Liver (tissue), 9 donors: ENCODE data around the gene NR4A2. TPM values are rescaled to one million over a fixed set of nuclear protein-coding genes. Genes with fewer than 3 reads are reported as not detected.

ENCODE experiments used
- DNase-seq: peaks from one replicate; pipeline ENCODE4 v3.0.0-alpha.2; 2017; ENCODE audit warnings: low spot score
- H3K27ac ChIP-seq, 2 donors: one replicate each; pipeline ENCODE4 v1.7.0; 2013; ENCODE audit warnings: inconsistent platforms in 2 of 2, low read length in 2 of 2, control low read depth in 1 of 2, low read depth in 1 of 2, mild to moderate bottlenecking in 1 of 2
- H3K27me3 ChIP-seq, 4 donors: one replicate each; pipeline versions ENCODE4 v1.6.1 to v1.7.0; 2013; ENCODE audit warnings: low read length in 3 of 4, inconsistent platforms in 1 of 4, mild to moderate bottlenecking in 1 of 4, moderate library complexity in 1 of 4; ENCODE audit not compliant: control insufficient read depth in 4 of 4, insufficient read depth in 4 of 4
- H3K36me3 ChIP-seq, 4 donors: one replicate each; pipeline versions ENCODE4 v1.6.1 to v1.7.0; 2013; ENCODE audit warnings: low read length in 3 of 4, mild to moderate bottlenecking in 3 of 4, low read depth in 1 of 4, moderate library complexity in 1 of 4; ENCODE audit not compliant: control insufficient read depth in 4 of 4, insufficient read depth in 3 of 4
- H3K4me1 ChIP-seq, 4 donors: one replicate each; pipeline versions ENCODE4 v1.6.1 to v1.7.0; 2013; ENCODE audit warnings: low read length in 3 of 4, mild to moderate bottlenecking in 3 of 4, moderate library complexity in 1 of 4; ENCODE audit not compliant: control insufficient read depth in 4 of 4, insufficient read depth in 4 of 4
- H3K4me3 ChIP-seq, 3 donors: one replicate each; pipeline versions ENCODE4 v1.6.1 to v1.7.0; 2013; ENCODE audit warnings: low read length in 3 of 3, control low read depth in 1 of 3, low read depth in 1 of 3, mild to moderate bottlenecking in 1 of 3
- H3K9ac ChIP-seq, 2 donors: one replicate each; pipeline ENCODE4 v1.7.0; 2013; ENCODE audit warnings: low read length in 2 of 2, mild to moderate bottlenecking in 2 of 2, moderate library complexity in 2 of 2, control low read depth in 1 of 2, low read depth in 1 of 2
- H3K9me3 ChIP-seq, 4 donors: one replicate each; pipeline versions ENCODE4 v1.6.1 to v1.7.0; 2013; ENCODE audit warnings: low read length in 3 of 4; ENCODE audit not compliant: control insufficient read depth in 4 of 4
- EGR1 ChIP-seq, 2 donors: IDR thresholded peaks; 2 replicates each; pipeline ENCODE4 v1.6.1; 2016 to 2018; ENCODE audit warnings: antibody characterized with exemption in 2 of 2, low read depth in 2 of 2
- FOXA1 ChIP-seq: IDR thresholded peaks from 2 replicates; pipeline ENCODE4 v1.6.1; 2016; ENCODE audit warnings: antibody characterized with exemption
- FOXA2 ChIP-seq: IDR thresholded peaks from 2 replicates; pipeline ENCODE4 v1.6.1; 2016; ENCODE audit warnings: antibody characterized with exemption
- HNF4A ChIP-seq, 2 donors: conservative IDR thresholded peaks; 2 replicates each; pipeline ENCODE4 v1.6.1; 2016; ENCODE audit warnings: antibody characterized with exemption in 2 of 2, mild to moderate bottlenecking in 2 of 2
- HNF4G ChIP-seq: IDR thresholded peaks from 2 replicates; pipeline ENCODE4 v1.6.1; 2016; ENCODE audit warnings: antibody characterized with exemption
- JUND ChIP-seq, 2 donors: IDR thresholded peaks; 2 replicates each; pipeline ENCODE4 v1.6.1; 2016; ENCODE audit warnings: antibody characterized with exemption in 2 of 2
- NR2F2 ChIP-seq: IDR thresholded peaks from 2 replicates; pipeline ENCODE4 v1.6.1; 2016; ENCODE audit warnings: antibody characterized with exemption
- RAD21 ChIP-seq, 2 donors: IDR thresholded peaks; 2 replicates each; pipeline ENCODE4 v1.6.1; 2016; ENCODE audit warnings: antibody characterized with exemption in 2 of 2, mild to moderate bottlenecking in 2 of 2
- SP1 ChIP-seq: IDR thresholded peaks from 2 replicates; pipeline ENCODE4 v1.6.1; 2018; ENCODE audit warnings: antibody characterized with exemption, mild to moderate bottlenecking
- TAF1 ChIP-seq: conservative IDR thresholded peaks from 2 replicates; pipeline ENCODE4 v1.6.1; 2016; ENCODE audit warnings: antibody characterized with exemption, mild to moderate bottlenecking
- YY1 ChIP-seq: IDR thresholded peaks from 2 replicates; pipeline ENCODE4 v1.6.1; 2016; ENCODE audit warnings: antibody characterized with exemption, mild to moderate bottlenecking
- WGBS: extraction: QIAGEN DNeasy Blood & Tissue Kit; methylation state at CpG from one replicate; pipeline ENCODE4 v1.1.7; 2013; 5-methylcytosine and 5-hydroxymethylcytosine counted together
- polyA plus RNA-seq, 2 donors: library from polyadenylated mRNA; stranded (reverse) in 1 of 2; unstranded in 1 of 2; fragments of 200-250 nt in 1 of 2; fragments of >200 nt in 1 of 2; fragmentation: Nextera tagmentation in 1 of 2; extraction: Ambion mirVana in 1 of 2; gene quantifications; one replicate each; pipeline versions ENCODE4 v1.2.1 to v1.2.3, GENCODE V29; 2013 to 2015
- total RNA-seq, 2 donors: library from RNA; depleted of rRNA; stranded (reverse); fragments of >200 nt; gene quantifications; one replicate each; pipeline ENCODE4 v1.2.3, GENCODE V29; 2014
- TF ChIP-seq, protein P1 (sequence below): IDR thresholded peaks from 2 replicates; pipeline ENCODE4 v1.6.1; 2016; ENCODE audit warnings: antibody characterized with exemption
- TF ChIP-seq, protein P2 (sequence below): IDR thresholded peaks from 2 replicates; pipeline ENCODE4 v1.6.1; 2016; ENCODE audit warnings: antibody characterized with exemption
- TF ChIP-seq, protein P3 (sequence below): IDR thresholded peaks from 2 replicates; pipeline ENCODE4 v1.6.1; 2016; ENCODE audit warnings: antibody characterized with exemption, mild to moderate bottlenecking
- donor health status: healthy.
- donor health status: healthy.
- donor health status: healthy.
- donor health status: healthy.
- donor health status: healthy.

NR4A2 gene
- under 1 TPM; 0.08 to 0.23 TPM for total RNA-seq
- under 1 TPM; 0.27 to 0.96 TPM for polyA plus RNA-seq

DNA sequence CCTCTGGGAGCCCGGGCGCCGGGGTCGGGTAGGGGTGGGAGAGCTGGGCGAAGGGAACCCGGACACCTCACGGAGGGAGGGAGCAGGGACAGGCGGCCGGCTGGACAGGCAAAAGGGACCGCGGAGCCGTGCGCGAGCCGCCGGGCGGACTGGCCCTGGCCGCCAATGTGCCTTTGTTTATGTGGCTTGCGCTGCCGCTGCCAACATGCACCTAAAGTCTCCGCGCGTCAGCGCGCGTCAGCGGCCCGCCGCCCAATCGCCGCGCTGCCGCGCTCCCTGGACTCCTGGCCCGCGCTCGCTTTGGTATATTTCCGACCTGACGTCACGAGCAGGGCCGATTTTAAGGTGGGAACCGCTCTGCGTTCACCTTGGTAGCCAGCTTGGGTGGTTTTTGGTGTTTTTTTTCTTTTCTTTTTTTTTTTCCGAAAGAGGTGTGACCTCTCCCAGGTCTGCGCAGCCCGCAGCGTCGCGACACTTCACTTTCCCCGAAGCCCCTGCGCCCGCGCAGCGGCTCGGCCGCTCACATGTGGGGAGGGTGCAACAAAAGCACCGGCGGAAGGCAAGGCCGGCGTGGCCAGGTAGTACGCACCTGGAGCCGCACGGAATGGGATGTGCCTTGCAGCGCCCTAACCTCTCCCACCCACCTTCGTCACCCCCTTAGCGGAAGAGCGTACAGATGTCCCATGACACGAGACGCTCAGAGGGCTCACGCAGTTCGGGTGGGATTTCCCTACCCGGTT, at the start of gene NR4A2:
NR4A2 (minus strand) TSS at position 188 of the 740 bp plus-strand sequence. CDS start 2,535 bp downstream, outside the sequence.
- H3K4me1 ChIP-seq = peaks cover 0 to 17% (median 7%) of the 10 kb centered on the region in 4 donors
- peak; percentile 8 for TF ChIP-seq FOXA2
- peak; percentile 56 for TF ChIP-seq TAF1
- TF ChIP-seq, protein P1, sequence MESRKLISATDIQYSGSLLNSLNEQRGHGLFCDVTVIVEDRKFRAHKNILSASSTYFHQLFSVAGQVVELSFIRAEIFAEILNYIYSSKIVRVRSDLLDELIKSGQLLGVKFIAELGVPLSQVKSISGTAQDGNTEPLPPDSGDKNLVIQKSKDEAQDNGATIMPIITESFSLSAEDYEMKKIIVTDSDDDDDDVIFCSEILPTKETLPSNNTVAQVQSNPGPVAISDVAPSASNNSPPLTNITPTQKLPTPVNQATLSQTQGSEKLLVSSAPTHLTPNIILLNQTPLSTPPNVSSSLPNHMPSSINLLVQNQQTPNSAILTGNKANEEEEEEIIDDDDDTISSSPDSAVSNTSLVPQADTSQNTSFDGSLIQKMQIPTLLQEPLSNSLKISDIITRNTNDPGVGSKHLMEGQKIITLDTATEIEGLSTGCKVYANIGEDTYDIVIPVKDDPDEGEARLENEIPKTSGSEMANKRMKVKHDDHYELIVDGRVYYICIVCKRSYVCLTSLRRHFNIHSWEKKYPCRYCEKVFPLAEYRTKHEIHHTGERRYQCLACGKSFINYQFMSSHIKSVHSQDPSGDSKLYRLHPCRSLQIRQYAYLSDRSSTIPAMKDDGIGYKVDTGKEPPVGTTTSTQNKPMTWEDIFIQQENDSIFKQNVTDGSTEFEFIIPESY = no peak
- TF ChIP-seq YY1 = peak; percentile 29
- TF ChIP-seq SP1 = peak; percentile 59
- TF ChIP-seq, protein P2, sequence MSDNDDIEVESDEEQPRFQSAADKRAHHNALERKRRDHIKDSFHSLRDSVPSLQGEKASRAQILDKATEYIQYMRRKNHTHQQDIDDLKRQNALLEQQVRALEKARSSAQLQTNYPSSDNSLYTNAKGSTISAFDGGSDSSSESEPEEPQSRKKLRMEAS = peak; percentile 44
- no peak for TF ChIP-seq JUND (IDR thresholded peaks at IDR 0.05)
- TF ChIP-seq, protein P3, sequence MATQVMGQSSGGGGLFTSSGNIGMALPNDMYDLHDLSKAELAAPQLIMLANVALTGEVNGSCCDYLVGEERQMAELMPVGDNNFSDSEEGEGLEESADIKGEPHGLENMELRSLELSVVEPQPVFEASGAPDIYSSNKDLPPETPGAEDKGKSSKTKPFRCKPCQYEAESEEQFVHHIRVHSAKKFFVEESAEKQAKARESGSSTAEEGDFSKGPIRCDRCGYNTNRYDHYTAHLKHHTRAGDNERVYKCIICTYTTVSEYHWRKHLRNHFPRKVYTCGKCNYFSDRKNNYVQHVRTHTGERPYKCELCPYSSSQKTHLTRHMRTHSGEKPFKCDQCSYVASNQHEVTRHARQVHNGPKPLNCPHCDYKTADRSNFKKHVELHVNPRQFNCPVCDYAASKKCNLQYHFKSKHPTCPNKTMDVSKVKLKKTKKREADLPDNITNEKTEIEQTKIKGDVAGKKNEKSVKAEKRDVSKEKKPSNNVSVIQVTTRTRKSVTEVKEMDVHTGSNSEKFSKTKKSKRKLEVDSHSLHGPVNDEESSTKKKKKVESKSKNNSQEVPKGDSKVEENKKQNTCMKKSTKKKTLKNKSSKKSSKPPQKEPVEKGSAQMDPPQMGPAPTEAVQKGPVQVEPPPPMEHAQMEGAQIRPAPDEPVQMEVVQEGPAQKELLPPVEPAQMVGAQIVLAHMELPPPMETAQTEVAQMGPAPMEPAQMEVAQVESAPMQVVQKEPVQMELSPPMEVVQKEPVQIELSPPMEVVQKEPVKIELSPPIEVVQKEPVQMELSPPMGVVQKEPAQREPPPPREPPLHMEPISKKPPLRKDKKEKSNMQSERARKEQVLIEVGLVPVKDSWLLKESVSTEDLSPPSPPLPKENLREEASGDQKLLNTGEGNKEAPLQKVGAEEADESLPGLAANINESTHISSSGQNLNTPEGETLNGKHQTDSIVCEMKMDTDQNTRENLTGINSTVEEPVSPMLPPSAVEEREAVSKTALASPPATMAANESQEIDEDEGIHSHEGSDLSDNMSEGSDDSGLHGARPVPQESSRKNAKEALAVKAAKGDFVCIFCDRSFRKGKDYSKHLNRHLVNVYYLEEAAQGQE = peak; percentile 75
- peak in 1 of 2 donors; percentile 30 for TF ChIP-seq HNF4A (conservative IDR thresholded peaks at IDR 0.05)
- TF ChIP-seq EGR1 (IDR thresholded peaks at IDR 0.05; ENCODE audit: low read depth in 2 of 2) = no peak
- peak within 1 kb of the TSS; percentile 66 to 91 (median 69) for H3K4me3 ChIP-seq
- H3K27me3 ChIP-seq = peaks cover 0 to 2% (median 0%) of the 10 kb centered on the region in 4 donors
- WGBS = under 1% methylated on average over 72 of the region's 72 CpGs
- H3K27ac ChIP-seq = peak within 1 kb of the TSS; percentile 97 to 98
- peak; percentile 74 for DNase-seq
- H3K9ac ChIP-seq = peak within 1 kb of the TSS; percentile 82 to 95
- H3K36me3 ChIP-seq = peaks cover 0 to 7% (median 0%) of the 10 kb centered on the region in 4 donors
- H3K9me3 ChIP-seq = no peaks in the 10 kb centered on the region

DNA sequence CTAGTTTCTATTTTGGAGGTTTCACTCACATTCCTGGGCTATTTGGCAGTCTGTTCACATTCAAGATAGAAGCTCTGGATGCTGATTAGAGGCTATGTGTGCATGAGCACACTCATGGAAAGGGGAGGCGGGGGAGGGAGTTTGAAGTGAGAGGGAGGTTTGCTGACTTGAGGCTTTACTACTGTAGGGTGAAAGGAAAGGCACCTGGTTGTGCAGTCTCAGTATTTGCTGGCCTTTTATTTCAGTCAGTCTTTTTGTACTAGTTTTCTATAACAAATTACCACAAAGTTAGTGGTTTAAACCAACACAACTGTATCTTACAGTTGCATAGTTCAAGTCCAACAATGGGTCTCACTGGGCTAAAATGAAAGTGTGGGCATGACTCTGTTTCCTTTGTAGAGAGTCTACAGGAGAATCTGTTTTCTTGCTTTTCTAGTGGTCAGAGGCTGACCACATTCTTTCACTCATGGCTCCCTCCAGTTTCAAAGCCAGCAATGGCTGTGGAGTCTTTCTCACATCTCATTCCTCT, 47.7 kb upstream of the NR4A2 start:
- Histone ChIP-seq H3K9ac (no peak overlapping the region), H3K27me3 (no peaks in the 10 kb centered on the region), H3K9me3 (no peaks in the 10 kb centered on the region), H3K36me3 (no peaks in the 10 kb centered on the region), H3K4me3 (no peak overlapping the region), H3K27ac (no peak overlapping the region), H3K4me1 (no peaks in the 10 kb centered on the region)
- no peak for DNase-seq
- TF ChIP-seq, protein P2 = no peak
- no peak for TF ChIP-seq HNF4A (conservative IDR thresholded peaks at IDR 0.05)
- no peak for TF ChIP-seq NR2F2
- TF ChIP-seq FOXA1 = no peak
- no peak for TF ChIP-seq HNF4G
- TF ChIP-seq RAD21 (IDR thresholded peaks at IDR 0.05) = no peak
- TF ChIP-seq YY1 = no peak
- TF ChIP-seq FOXA2 = no peak
- 92% methylated on average over 1 of the region's 1 CpG for WGBS
